ENCODE data around the gene CGRRF1.

CGRRF1 gene

DNA sequence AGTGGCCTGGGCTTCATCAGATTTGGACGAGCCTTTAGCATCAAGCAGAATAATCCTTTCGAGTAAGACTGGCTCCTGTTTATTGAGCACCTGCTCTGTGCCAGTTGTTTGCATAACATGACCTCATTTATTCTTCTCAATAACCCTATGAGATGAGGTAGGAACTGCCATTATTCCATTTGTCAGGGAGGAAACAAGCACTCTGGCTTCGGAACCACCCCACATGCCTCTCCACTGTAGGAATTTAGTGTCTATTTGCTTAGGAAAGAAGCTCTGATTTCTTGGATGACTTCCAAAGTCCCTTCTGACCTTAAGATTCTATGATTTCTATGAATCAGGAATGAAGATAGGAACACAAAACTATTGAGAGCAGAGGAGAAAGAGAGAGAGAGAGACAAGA, 68.3 kb downstream of the CGRRF1 start:
- no peak for DNase-seq

DNA sequence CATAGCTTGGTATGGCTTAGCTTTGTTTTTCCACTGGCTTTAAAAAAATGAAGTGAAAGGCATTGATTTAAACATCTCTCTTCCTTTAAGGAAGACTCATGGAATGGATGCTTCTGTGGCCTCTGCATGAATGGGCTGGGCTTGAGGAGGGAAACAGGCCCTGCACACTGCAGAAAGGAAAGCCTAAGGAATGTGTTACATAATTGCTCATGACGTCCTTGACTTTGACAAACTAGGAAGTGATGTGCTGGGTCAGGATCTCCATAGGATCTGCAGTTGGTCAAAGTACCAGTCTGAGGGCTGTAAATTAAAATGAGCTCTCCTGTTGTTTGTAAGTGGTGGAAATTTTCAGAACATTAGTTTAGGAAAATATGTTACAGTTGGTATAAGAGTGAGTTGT, 69.9 kb downstream of the CGRRF1 start:
- DNase-seq, result no peak

DNA sequence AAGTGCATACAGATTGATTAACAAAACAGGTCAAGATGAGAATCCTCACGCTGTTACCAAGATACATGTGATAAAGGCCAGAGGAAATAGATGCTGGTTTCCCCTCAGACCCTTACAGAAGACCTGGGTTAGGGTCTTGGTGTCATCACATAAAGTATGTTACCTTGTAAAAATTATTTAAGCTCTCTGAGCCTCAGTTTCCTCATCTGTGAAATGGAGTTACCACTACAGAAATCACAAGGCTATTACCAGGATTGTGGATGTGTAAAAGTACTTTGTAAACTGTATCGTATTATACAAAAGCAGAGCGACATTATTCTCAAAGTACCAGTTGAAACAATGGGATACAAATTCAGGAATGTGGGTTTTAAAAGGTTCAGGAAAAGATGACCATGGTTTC, 71.2 kb downstream of the CGRRF1 start:
- no peak for DNase-seq

- DNase-seq, result no peak
These were observed 72.6 kb downstream of the CGRRF1 start for GRCh38 chr14:54582334-54582733.

DNA sequence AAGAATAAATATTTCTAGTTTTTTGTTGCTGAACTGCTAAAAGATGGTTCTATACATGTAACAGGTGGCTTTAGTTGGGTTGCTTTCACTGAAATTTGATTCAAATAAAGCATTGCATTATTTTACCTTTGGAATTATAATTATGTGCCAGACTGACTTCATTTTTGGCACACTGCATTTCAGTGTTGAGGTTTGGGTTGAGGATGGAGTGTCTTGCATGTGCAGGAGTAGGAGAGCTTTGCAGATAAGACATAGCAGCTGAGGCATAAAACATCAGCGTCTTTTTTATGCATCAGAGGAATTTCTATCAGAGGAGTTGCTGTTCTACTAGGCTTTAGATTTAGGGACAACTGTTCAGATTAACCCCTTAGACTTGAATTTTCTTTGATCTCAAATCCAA, 74.4 kb downstream of the CGRRF1 start:
- no peak for DNase-seq

DNA sequence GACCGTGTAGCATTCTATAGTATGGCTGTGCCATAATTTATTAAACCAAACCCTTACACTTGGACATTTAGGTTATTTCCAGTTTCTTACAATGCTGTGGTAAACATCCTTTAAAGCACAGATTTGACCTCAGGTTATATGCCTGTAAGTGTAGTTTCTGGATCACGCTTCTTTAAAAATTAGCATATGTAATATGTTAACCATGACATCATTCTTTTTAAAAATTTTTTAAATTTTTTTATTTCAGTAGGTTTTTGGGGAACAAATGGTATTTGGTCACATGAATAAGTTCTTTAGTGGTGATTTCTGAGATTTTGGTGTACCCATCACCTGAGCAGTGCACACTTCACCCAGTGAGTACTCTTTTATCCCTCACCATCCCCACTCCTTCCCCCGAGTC, 75.5 kb downstream of the CGRRF1 start:
- DNase-seq, result no peak

Measured in T-helper 1 cell (primary cell).